K562 (cell line): ENCODE measurements around the gene GIMAP8. TPM values are rescaled to one million over a fixed set of nuclear protein-coding genes. Genes with fewer than 3 reads are reported as not detected.

Source experiments
- BHLHE40 ChIP-seq: IDR thresholded peaks from 2 replicates; pipeline ENCODE4 v1.6.1; 2011; ENCODE audit warnings: low read length, improper control_type of control experiment
- CHD1 ChIP-seq: fragments of 200-600 bp; sonication (generic); IDR thresholded peaks from one replicate; pipeline ENCODE4 v1.6.1; 2012; ENCODE audit warnings: mild to moderate bottlenecking, moderate library complexity, low read length, inconsistent platforms
- CTBP1 ChIP-seq: fragments of 450-650 bp; IDR thresholded peaks from 2 replicates; pipeline ENCODE4 v1.6.1; 2016; ENCODE audit warnings: borderline replicate concordance
- ERF ChIP-seq: fragments of 450-650 bp; formaldehyde crosslinking; IDR thresholded peaks from 2 replicates; pipeline ENCODE4 v1.4.0; 2020; ENCODE audit warnings: mild to moderate bottlenecking, mixed read lengths
- ETS2 ChIP-seq: IDR thresholded peaks from 2 replicates; pipeline ENCODE4 v1.6.1; 2016; ENCODE audit warnings: borderline replicate concordance, missing genetic modification characterization, mild to moderate bottlenecking, moderate library complexity, missing compliant biosample characterization; ENCODE audit not compliant: poor library complexity, severe bottlenecking
- FOXP1 ChIP-seq: sonication (generic); formaldehyde crosslinking; IDR thresholded peaks from 2 replicates; pipeline ENCODE4 v1.8.0; 2022; ENCODE audit warnings: mild to moderate bottlenecking, missing genetic modification reagents
- FUS ChIP-seq: fragments of 200-400 bp; formaldehyde crosslinking; optimal IDR thresholded peaks from 2 replicates; pipeline ENCODE3; 2017; ENCODE audit warnings: low read depth, low read length
- HEY1 ChIP-seq: fragments of 250-450 bp; sonication (Bioruptor Pico); IDR thresholded peaks from 2 replicates; pipeline ENCODE4 v1.5.0; 2020; ENCODE audit warnings: mild to moderate bottlenecking, moderate library complexity, borderline replicate concordance
- HNRNPLL ChIP-seq: fragments of 200-400 bp; formaldehyde crosslinking; IDR thresholded peaks from 2 replicates; pipeline ENCODE4 v1.6.1; 2017; ENCODE audit warnings: low read length, low read depth, mild to moderate bottlenecking; ENCODE audit not compliant: poor library complexity, severe bottlenecking
- MCM7 ChIP-seq, 2 experiments: fragments of 450-650 bp; IDR thresholded peaks; 2 replicates each; pipeline ENCODE4 v1.6.1; 2016 to 2018
- NFIX ChIP-seq: fragments of 250-450 bp; sonication (Bioruptor Pico); IDR thresholded peaks from 2 replicates; pipeline ENCODE4 v1.4.0; 2020; ENCODE audit warnings: low read depth, mild to moderate bottlenecking, moderate library complexity
- POLR3A ChIP-seq: IDR thresholded peaks from 2 replicates; pipeline ENCODE4 v1.6.1; 2011; ENCODE audit warnings: borderline replicate concordance, mild to moderate bottlenecking, moderate library complexity; ENCODE audit not compliant: insufficient read length, insufficient read depth; ENCODE audit errors: extremely low read depth
- RFX1 ChIP-seq: fragments of 450-650 bp; IDR thresholded peaks from 2 replicates; pipeline ENCODE4 v1.6.1; 2016; ENCODE audit warnings: mild to moderate bottlenecking, moderate library complexity
- RHOXF2B ChIP-seq: fragments of 250-450 bp; sonication (Bioruptor Pico); conservative IDR thresholded peaks from 2 replicates; pipeline ENCODE4 v1.5.1; 2021
- SAFB ChIP-seq: fragments of 200-400 bp; formaldehyde crosslinking; IDR thresholded peaks from 2 replicates; pipeline ENCODE4 v1.6.1; 2017; ENCODE audit warnings: low read depth, low read length, borderline replicate concordance
- SMARCE1 ChIP-seq: fragments of 450-650 bp; IDR thresholded peaks from 2 replicates; pipeline ENCODE4 v1.7.1; 2016; ENCODE audit warnings: mild to moderate bottlenecking
- TSC22D4 ChIP-seq: fragments of 450-650 bp; IDR thresholded peaks from 2 replicates; pipeline ENCODE4 v1.6.1; 2016; ENCODE audit warnings: missing genetic modification characterization, missing biosample characterization, control low read depth
- ZNF197 ChIP-seq: fragments of 200-800 bp; sonication (Bioruptor generic); IDR thresholded peaks from 2 replicates; pipeline ENCODE4 v1.6.1; 2016; ENCODE audit warnings: low read depth, missing genetic modification characterization, missing compliant biosample characterization
- ZNF24 ChIP-seq: fragments of 450-650 bp; IDR thresholded peaks from 2 replicates; pipeline ENCODE4 v1.6.1; 2016
- ZNF511 ChIP-seq: sonication (generic); formaldehyde crosslinking; IDR thresholded peaks from 2 replicates; pipeline ENCODE4 v1.8.0; 2022; ENCODE audit warnings: mild to moderate bottlenecking, missing genetic modification reagents
- polyA plus RNA-seq, 8 experiments: library from polyadenylated mRNA; depleted of rRNA in 4 of 8; stranded (reverse) in 5 of 8; unstranded in 3 of 8; fragments of >200 nt; fragmentation: Nextera tagmentation in 2 of 8; fragmentation: Illumina TruSeq in 1 of 8; extraction: Ambion mirVana in 2 of 8; extraction: Trizol in 1 of 8; gene quantifications; 2 replicates each; pipeline versions ENCODE4 v1.2.1 to v1.2.3, GENCODE V29; 2011 to 2014; ENCODE audit warnings: inconsistent platforms in 1 of 8, missing spikeins in 1 of 8
- total RNA-seq, 7 experiments: library from RNA; depleted of rRNA in 6 of 7; stranded (reverse); fragments of >200 nt in 6 of 7; fragmentation: Illumina TruSeq in 2 of 7; extraction: Trizol in 2 of 7; gene quantifications; 2 replicates each; pipeline versions ENCODE4 v1.2.1 to v1.2.3, GENCODE V29; 2011 to 2021; ENCODE audit warnings: low replicate concordance in 1 of 7
- TF ChIP-seq, protein P1 (sequence below): fragments of 450-650 bp; IDR thresholded peaks from 2 replicates; pipeline ENCODE4 v1.6.1; 2016; ENCODE audit warnings: low read depth
- TF ChIP-seq, protein P2 (sequence below): sonication (generic); formaldehyde crosslinking; IDR thresholded peaks from 2 replicates; pipeline ENCODE4 v1.9.0; 2022; ENCODE audit warnings: mild to moderate bottlenecking, missing genetic modification reagents

The GIMAP8 gene
- total and polyA plus RNA-seq, 9 of the 15 experiments (the other 6 are each of a cell fraction or from before 2014, with no cell fraction given) = not detected

DNA sequence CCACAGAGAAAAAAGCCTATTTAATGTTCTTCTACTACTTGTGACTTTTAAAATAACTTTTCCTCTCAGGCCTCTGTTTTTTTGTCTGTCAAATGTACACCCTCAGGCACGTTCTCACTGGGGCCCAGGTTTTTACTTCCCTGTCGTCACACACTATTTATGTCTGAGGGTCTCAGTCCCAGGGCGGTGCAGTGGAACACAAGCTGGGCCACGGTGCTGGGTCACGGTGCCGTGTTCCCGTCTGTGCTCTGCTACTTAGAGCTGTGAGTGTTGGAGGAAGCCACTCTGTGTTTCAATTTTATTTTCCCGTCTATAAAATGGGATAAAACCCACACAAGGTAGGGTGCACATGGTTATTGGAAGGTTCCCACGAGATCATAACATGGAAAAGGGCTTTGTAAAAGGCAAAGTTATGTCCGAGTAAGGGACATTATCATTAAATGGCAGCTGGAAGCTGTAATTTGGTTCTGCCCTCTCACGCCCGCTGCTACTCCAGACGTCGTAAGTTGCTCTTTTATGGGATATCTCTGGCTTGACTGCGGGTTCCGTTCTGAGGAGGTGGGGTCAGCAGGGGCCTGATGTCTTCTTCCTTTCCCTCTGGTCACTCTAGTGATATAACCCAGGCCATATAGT lies 46.1 kb upstream of the GIMAP8 start (continued):
- no peak for TF ChIP-seq CHD1
- TF ChIP-seq SMARCE1 = no peak
- TF ChIP-seq ZNF24 = no peak
- TF ChIP-seq, protein P1, sequence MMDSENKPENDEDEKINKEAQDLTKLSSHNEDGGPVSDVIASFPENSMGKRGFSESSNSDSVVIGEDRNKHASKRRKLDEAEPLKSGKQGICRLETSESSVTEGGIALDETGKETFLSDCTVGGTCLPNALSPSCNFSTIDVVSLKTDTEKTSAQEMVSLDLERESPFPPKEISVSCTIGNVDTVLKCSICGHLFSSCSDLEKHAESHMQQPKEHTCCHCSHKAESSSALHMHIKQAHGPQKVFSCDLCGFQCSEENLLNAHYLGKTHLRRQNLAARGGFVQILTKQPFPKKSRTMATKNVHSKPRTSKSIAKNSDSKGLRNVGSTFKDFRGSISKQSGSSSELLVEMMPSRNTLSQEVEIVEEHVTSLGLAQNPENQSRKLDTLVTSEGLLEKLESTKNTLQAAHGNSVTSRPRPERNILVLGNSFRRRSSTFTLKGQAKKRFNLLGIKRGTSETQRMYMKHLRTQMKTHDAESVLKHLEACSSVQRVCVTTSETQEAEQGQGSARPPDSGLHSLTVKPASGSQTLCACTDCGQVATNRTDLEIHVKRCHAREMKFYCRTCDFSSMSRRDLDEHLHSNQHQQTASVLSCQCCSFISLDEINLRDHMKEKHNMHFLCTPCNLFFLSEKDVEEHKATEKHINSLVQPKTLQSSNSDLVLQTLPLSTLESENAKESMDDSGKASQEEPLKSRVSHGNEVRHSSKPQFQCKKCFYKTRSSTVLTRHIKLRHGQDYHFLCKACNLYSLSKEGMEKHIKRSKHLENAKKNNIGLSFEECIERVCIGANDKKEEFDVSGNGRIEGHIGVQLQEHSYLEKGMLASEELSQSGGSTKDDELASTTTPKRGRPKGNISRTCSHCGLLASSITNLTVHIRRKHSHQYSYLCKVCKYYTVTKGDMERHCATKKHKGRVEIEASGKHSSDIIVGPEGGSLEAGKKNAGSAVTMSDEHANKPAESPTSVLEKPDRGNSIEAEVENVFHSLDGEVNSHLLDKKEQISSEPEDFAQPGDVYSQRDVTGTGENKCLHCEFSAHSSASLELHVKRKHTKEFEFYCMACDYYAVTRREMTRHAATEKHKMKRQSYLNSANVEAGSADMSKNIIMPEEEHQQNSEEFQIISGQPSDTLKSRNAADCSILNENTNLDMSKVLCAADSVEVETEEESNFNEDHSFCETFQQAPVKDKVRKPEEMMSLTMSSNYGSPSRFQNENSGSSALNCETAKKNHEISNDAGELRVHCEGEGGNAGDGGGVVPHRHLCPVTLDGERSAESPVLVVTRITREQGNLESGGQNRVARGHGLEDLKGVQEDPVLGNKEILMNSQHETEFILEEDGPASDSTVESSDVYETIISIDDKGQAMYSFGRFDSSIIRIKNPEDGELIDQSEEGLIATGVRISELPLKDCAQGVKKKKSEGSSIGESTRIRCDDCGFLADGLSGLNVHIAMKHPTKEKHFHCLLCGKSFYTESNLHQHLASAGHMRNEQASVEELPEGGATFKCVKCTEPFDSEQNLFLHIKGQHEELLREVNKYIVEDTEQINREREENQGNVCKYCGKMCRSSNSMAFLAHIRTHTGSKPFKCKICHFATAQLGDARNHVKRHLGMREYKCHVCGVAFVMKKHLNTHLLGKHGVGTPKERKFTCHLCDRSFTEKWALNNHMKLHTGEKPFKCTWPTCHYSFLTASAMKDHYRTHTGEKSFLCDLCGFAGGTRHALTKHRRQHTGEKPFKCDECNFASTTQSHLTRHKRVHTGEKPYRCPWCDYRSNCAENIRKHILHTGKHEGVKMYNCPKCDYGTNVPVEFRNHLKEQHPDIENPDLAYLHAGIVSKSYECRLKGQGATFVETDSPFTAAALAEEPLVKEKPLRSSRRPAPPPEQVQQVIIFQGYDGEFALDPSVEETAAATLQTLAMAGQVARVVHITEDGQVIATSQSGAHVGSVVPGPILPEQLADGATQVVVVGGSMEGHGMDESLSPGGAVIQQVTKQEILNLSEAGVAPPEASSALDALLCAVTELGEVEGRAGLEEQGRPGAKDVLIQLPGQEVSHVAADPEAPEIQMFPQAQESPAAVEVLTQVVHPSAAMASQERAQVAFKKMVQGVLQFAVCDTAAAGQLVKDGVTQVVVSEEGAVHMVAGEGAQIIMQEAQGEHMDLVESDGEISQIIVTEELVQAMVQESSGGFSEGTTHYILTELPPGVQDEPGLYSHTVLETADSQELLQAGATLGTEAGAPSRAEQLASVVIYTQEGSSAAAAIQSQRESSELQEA = no peak
- TF ChIP-seq SAFB = no peak
- no peak for TF ChIP-seq RFX1
- TF ChIP-seq ERF (CRISPR knock-in tag) = peak; percentile 2; the same call in 1 of the 2 replicates
- TF ChIP-seq RHOXF2B (CRISPR knock-in tag) = no peak
- TF ChIP-seq NFIX (CRISPR knock-in tag) = no peak
- TF ChIP-seq ETS2 (tag) = no peak
- TF ChIP-seq, protein P2, sequence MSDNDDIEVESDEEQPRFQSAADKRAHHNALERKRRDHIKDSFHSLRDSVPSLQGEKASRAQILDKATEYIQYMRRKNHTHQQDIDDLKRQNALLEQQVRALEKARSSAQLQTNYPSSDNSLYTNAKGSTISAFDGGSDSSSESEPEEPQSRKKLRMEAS = no peak
- TF ChIP-seq BHLHE40 = no peak
- peak; percentile 6; the same call in 1 of the 2 replicates for TF ChIP-seq ZNF197 (CRISPR knock-in tag)
- no peak for TF ChIP-seq TSC22D4 (tag)
- TF ChIP-seq FOXP1 (CRISPR knock-in tag) = peak; percentile 15; the same call in 1 of the 2 replicates
- TF ChIP-seq CTBP1 = no peak
- TF ChIP-seq HNRNPLL = no peak
- no peak for TF ChIP-seq FUS
- TF ChIP-seq POLR3A = no peak
- no peak for TF ChIP-seq HEY1 (CRISPR knock-in tag)
- TF ChIP-seq ZNF511 = no peak
- no peak for TF ChIP-seq MCM7 (IDR thresholded peaks at IDR 0.05)
